Suprapubic skin (tissue), 4 donors: ENCODE measurements around the gene MLEC.

Source experiments
- EP300 ChIP-seq: sonication (generic); formaldehyde crosslinking; IDR thresholded peaks from one replicate; pipeline ENCODE4 v1.6.1; 2017; ENCODE audit warnings: antibody characterized with exemption
- POLR2A ChIP-seq, 2 donors: fragments of 450-650 bp; IDR thresholded peaks; one replicate each; pipeline ENCODE4 v1.6.1; 2017; ENCODE audit warnings: antibody characterized with exemption in 2 of 2, mild to moderate bottlenecking in 2 of 2, moderate library complexity in 2 of 2
- POLR2AphosphoS5 ChIP-seq, 3 donors: sonication (generic); formaldehyde crosslinking; IDR thresholded peaks; one replicate each; pipeline ENCODE4 v1.6.1; 2017; ENCODE audit warnings: antibody characterized with exemption in 3 of 3
- TF ChIP-seq, protein P1 (sequence below), 2 donors: fragments of 200-600 bp in 1 of 2; fragments of 450-650 bp in 1 of 2; sonication (generic) in 1 of 2; IDR thresholded peaks; one replicate each; pipeline ENCODE4 v1.5.1; 2016 to 2019; ENCODE audit warnings: antibody characterized with exemption in 2 of 2, mild to moderate bottlenecking in 1 of 2, moderate library complexity in 1 of 2

DNA sequence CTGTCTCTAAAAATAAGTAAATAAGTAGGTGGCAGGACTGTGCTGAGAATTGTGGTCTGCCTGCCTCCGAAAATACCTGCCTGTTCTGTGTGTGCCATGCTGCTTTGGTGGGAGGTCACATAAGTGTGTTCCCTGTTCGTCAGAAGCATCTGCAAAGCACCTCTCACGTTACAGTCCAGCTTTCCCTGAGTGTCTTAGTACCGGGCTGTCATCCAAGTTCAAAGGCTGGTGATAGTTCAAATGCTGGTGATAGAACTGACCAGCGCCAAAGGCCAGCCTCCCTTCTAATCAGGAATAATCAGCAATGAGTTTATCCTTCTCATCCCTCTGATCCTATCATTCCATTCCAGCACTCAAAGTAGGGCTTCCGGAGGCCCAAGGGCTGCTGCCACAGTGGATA is 40.9 kb upstream of the MLEC start:
- TF ChIP-seq, protein P1, sequence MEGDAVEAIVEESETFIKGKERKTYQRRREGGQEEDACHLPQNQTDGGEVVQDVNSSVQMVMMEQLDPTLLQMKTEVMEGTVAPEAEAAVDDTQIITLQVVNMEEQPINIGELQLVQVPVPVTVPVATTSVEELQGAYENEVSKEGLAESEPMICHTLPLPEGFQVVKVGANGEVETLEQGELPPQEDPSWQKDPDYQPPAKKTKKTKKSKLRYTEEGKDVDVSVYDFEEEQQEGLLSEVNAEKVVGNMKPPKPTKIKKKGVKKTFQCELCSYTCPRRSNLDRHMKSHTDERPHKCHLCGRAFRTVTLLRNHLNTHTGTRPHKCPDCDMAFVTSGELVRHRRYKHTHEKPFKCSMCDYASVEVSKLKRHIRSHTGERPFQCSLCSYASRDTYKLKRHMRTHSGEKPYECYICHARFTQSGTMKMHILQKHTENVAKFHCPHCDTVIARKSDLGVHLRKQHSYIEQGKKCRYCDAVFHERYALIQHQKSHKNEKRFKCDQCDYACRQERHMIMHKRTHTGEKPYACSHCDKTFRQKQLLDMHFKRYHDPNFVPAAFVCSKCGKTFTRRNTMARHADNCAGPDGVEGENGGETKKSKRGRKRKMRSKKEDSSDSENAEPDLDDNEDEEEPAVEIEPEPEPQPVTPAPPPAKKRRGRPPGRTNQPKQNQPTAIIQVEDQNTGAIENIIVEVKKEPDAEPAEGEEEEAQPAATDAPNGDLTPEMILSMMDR (IDR thresholded peaks at IDR 0.05) = no peak
- TF ChIP-seq POLR2A (IDR thresholded peaks at IDR 0.05) = no peak
- no peak for TF ChIP-seq EP300
- TF ChIP-seq POLR2AphosphoS5 (IDR thresholded peaks at IDR 0.05) = no peak
